Hypothalamus (tissue), 51 donors: ENCODE data around the gene PIP5K1B.

Source experiments
- DNase-seq, 51 donors: peaks; one replicate each; lab custom pipeline; 2025; lab: John Stamatoyannopoulos, UW

Gene PIP5K1B

DNA sequence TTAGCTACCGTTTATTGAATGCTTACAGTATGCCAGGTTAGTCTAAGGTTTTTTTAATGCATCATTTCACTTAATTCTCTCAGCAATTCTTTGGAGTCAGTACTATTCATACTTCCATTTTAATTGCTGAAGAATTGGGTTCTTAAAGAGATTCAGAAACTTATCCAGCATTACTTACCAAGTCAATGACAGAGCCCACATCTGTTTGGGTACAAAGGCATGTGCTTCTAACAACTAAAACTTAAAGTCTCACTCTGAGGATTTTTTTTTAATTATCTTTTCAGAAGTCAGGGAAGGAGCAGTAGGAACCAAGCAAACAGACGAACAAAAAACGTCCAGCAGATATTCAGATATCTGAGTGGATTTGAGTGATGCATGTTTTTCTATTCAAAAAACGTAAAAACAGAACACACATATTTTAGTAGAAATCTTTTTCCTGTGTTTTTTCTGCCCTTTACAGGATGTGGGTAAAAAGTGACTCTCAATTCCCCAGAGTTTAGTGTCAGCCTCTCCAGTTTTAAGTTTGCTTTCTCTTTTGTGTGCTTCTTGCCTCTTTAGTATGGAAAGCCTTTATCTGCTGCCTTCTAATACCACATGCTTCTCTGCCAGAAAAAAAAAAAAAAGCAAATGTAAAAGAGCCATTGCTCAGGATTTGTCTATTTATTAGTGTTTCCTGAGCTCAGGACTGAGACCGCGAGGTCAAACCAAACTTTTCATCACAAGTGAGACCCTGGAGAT, 190.9 kb downstream of the PIP5K1B start:
- no peak for DNase-seq

GRCh38 chr9:68896486-68896885, 191.4 kb downstream of the PIP5K1B start:
- no peak for DNase-seq

DNA sequence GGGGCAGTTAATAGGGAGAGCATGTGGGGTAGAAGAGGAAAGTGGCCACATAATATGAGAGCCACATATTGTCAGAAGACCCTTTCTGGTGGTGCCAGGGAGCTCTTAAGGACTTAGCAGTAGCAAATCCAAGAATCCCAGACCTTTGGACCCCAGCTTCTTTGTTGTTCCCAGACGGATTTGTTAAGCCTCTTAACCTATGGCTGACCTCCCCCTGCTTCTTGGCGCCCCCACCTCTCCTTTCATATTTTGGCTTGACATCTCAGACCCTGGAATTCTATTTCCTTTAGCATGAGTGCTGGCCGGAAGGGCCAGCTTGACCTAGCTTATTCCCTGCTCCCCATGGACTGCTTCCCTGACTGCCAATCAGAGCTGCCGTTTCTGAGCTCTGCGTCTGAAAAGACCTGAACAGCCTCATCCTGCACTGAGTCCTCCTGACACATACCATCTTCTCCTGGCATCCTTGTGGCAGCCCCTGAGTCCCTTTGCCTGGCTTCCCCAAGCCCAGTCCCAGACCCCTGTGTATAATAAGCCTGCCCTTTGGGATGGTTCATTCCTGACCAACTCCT, 192.6 kb downstream of the PIP5K1B start:
- DNase-seq, result no peak

- no peak for DNase-seq
Measured at GRCh38 chr9:68898781-68899439, 193.9 kb downstream of the PIP5K1B start.

- no peak for DNase-seq
Measured at GRCh38 chr9:68904454-68904853, 199.4 kb downstream of the PIP5K1B start.

- no peak for DNase-seq
Measured at GRCh38 chr9:68905129-68905528, 200.1 kb downstream of the PIP5K1B start.

- DNase-seq, result no peak
Measured at GRCh38 chr9:68907910-68908309, 202.9 kb downstream of the PIP5K1B start.

DNA sequence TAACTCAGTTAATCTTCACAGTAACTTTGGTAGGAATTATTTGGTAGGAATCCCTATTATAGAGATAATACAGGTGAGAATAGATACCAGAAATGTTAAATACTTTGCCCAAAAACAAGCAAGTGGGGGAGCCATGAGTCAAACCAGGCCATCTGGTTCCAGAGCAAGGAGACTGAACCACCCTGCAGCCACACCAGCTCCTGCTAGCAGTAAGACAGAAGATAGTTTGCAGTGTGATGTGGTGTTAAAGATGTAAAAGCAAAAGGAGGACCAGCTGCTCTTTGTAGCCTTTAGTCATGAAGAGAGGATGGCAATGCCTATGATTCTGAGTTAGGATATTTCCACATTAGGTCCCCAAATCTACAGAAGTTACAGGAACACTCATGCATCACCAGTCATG, 207.5 kb downstream of the PIP5K1B start:
- DNase-seq, result no peak

DNA sequence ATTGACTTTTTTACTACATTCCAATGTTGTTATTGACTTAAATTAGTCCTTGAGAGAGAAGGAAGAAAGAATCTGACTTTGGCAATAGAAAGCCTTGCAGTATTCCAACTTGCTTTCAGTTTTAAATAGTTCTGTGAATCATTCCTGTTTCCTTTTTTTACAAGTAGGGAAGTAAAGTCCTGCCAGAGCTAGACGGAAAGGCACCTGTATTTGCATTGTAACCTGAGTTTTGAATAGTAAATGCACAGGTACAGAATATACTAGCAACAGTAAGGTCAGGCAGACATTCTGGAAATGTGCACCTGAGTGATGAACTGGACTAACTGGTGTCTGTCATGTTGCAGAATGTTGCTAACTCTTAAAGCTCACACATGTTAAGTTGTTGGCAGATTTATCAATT, 208.0 kb downstream of the PIP5K1B start:
- DNase-seq, result no peak

DNA sequence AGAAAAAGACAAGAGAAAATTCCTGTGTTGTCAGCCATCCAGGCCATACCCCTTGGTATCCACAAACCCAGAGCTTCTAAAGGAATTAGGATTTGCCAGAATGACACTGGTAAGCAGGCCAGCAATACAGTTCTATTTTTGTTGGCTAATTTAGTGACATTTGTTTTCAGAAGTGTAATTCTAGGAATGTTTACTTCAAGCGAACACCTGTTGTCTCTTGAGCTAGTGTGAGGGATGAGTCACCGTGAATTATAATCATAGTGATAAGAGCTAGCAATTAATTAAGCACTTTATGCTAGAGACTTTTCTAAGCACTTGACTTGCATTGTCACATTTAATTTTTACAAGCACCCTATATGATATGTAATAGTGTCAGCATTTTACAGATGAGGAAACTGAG, 209.7 kb downstream of the PIP5K1B start:
- no peak for DNase-seq

DNA sequence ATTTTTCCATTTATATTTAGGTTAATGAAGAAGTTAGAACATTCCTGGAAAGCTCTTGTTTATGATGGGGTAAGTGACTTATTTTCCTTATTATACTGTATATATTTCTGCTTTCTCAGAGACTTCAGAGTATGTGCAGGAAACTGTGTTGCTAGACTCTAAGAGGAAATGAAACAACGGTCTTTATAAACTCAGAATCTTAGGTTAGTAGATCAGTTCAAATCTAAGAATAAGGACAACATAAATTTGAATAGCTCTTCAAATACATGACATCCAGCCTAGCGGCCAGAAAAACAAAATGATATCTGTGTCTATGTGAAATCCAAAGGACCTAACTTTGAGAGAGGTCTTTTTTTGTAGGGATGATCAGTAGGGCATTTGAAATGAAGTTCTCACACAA, 214.6 kb downstream of the PIP5K1B start:
- DNase-seq, result no peak

GRCh38 chr9:68920921-68921320, 215.9 kb downstream of the PIP5K1B start:
- DNase-seq, result no peak

DNA sequence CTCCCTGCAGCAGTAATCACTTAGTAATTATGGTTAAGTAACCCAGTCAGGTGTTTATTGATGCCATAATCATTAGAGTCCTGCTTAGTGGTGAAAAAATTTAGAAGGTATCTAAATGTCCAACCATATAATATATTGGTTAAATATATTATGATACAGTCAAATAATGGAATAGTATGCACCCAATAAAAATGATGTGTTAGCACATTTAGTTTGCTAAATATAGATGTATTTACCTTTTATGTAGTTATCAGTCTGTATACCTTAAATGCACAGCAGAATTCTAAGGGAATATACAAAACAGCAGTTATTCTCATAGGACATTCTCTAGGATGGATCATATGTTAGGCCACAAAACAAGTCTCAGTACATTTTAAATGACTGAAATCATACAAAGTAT, 218.4 kb downstream of the PIP5K1B start:
- no peak for DNase-seq

GRCh38 chr9:68925175-68925574, 220.1 kb downstream of the PIP5K1B start:
- DNase-seq, result no peak

GRCh38 chr9:68927165-68927564, 222.1 kb downstream of the PIP5K1B start:
- no peak for DNase-seq

DNA sequence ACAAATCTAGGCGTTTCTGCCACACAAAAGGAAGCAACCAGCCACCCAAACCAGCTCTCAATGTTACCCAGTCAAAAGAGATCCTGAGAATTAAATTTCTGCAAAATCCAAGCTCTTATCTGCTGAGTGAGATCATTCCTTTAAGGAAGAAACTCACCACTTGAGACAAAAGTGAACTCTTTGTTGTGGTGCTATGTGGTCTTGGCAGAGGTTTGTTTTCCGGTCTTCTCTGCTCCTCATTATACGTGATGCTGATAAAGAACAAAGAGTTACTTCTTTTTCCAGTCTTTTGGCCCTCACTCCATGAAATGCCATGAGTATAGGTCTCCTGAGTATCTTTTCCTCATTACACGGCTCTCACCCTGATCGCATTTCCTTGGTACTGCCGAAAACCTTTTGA, 226.8 kb downstream of the PIP5K1B start:
- no peak for DNase-seq

GRCh38 chr9:68932458-68932857, 227.4 kb downstream of the PIP5K1B start:
- no peak for DNase-seq

- no peak for DNase-seq
Measured at GRCh38 chr9:68933434-68934328, 228.6 kb downstream of the PIP5K1B start.

DNA sequence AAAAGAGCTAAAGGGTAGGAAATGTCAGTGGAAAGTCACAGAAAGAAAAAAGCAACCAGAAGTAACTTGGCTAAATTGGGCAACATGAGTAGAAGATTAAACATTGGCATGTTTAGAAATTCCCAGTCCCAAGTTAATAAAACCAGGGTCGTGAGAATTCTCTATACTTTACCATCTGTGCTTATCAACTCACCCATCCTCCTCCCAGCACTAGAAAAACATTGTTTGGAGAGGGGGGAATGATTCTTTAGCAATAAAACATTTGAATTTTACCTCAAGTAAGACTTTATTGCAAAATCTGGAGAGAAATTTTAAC, 229.2 kb downstream of the PIP5K1B start:
- no peak for DNase-seq

- no peak for DNase-seq
Measured at GRCh38 chr9:68940573-68940972, 235.5 kb downstream of the PIP5K1B start.

GRCh38 chr9:68941780-68942459, 236.9 kb downstream of the PIP5K1B start:
- DNase-seq, result no peak
